NCI-H446 treated with DMSO at 0.1 percent for 48 hours (cell line): ENCODE measurements around the gene PCSK1.

Experiments used
- DNase-seq: peaks from one replicate; lab custom pipeline; 2025; lab: John Stamatoyannopoulos, UW

Gene PCSK1

GRCh38 chr5:96433066-96433447, at the start of gene PCSK1:
TSS of gene PCSK1 (minus strand) at chr5:96433248. CDS start at chr5:96433042, 206 bp downstream.
- peak; percentile 54 for DNase-seq

GRCh38 chr5:96481867-96482266, 48.8 kb upstream of the PCSK1 start:
- no peak for DNase-seq

GRCh38 chr5:96481009-96481786, 48.1 kb upstream of the PCSK1 start:
- DNase-seq: no peak

GRCh38 chr5:96478983-96479382, 45.9 kb upstream of the PCSK1 start:
- no peak for DNase-seq

GRCh38 chr5:96476654-96477053, 43.6 kb upstream of the PCSK1 start:
- no peak for DNase-seq

- no peak for DNase-seq
These were observed 41.0 kb upstream of the PCSK1 start for GRCh38 chr5:96474073-96474472.

GRCh38 chr5:96473155-96473554, 40.1 kb upstream of the PCSK1 start:
- DNase-seq: no peak

- no peak for DNase-seq
These were observed 37.7 kb upstream of the PCSK1 start for GRCh38 chr5:96470785-96471184.

- DNase-seq: no peak
These were observed 35.9 kb upstream of the PCSK1 start for GRCh38 chr5:96468956-96469355.

GRCh38 chr5:96463091-96463490, 30.0 kb upstream of the PCSK1 start:
- DNase-seq: no peak

GRCh38 chr5:96459313-96460121, 26.5 kb upstream of the PCSK1 start:
- DNase-seq: no peak

- DNase-seq: peak; percentile 46
These were observed 25.1 kb upstream of the PCSK1 start for GRCh38 chr5:96458176-96458575.

GRCh38 chr5:96455789-96456188, 22.7 kb upstream of the PCSK1 start:
- DNase-seq: no peak

- no peak for DNase-seq
These were observed 20.3 kb upstream of the PCSK1 start for GRCh38 chr5:96453394-96453793.

- DNase-seq: no peak
These were observed 14.9 kb upstream of the PCSK1 start for GRCh38 chr5:96447949-96448348.

- no peak for DNase-seq
These were observed 7.1 kb upstream of the PCSK1 start for GRCh38 chr5:96440185-96440538.

GRCh38 chr5:96439477-96440184, 6.6 kb upstream of the PCSK1 start:
- DNase-seq: no peak

GRCh38 chr5:96434201-96434645, 1.2 kb upstream of the PCSK1 start:
- DNase-seq: peak; percentile 12

GRCh38 chr5:96432216-96433065, 607 bp downstream of the PCSK1 start:
- peak; percentile 90 for DNase-seq

- peak; percentile 81 for DNase-seq
These were observed 1.5 kb downstream of the PCSK1 start for GRCh38 chr5:96431376-96432187.

- DNase-seq: no peak
These were observed 5.2 kb downstream of the PCSK1 start for GRCh38 chr5:96427824-96428223.
